ENCODE measurements around the gene PANK1. TPM values are rescaled to one million over a fixed set of nuclear protein-coding genes. Genes with fewer than 3 reads are reported as not detected.

Gene PANK1
- total RNA-seq, 4 donors from 2014 or later = 1.3 to 5.9 (median 4.2) TPM

DNA sequence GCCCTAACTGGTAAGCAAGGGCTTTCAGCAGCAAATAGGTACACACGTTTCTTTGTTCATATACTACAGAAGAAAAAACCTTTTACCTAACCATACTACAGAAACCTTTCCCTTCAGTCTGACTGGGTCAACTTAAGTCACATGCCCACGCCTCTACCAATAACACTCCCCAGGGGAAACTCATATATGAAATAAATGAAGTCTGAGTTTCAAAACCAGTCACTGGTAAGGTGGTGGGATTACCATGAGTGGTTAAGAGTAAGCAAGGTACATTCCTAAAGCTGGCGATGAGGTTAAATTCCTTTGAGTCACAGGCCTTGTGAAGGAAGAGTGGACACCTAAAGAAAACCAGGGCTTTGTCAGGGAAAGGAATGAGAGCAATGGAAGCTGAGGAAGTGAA, 34.9 kb upstream of the PANK1 start:
- TF ChIP-seq, protein P1, sequence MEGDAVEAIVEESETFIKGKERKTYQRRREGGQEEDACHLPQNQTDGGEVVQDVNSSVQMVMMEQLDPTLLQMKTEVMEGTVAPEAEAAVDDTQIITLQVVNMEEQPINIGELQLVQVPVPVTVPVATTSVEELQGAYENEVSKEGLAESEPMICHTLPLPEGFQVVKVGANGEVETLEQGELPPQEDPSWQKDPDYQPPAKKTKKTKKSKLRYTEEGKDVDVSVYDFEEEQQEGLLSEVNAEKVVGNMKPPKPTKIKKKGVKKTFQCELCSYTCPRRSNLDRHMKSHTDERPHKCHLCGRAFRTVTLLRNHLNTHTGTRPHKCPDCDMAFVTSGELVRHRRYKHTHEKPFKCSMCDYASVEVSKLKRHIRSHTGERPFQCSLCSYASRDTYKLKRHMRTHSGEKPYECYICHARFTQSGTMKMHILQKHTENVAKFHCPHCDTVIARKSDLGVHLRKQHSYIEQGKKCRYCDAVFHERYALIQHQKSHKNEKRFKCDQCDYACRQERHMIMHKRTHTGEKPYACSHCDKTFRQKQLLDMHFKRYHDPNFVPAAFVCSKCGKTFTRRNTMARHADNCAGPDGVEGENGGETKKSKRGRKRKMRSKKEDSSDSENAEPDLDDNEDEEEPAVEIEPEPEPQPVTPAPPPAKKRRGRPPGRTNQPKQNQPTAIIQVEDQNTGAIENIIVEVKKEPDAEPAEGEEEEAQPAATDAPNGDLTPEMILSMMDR (IDR thresholded peaks at IDR 0.05; ENCODE audit: low read depth) = no peak

DNA sequence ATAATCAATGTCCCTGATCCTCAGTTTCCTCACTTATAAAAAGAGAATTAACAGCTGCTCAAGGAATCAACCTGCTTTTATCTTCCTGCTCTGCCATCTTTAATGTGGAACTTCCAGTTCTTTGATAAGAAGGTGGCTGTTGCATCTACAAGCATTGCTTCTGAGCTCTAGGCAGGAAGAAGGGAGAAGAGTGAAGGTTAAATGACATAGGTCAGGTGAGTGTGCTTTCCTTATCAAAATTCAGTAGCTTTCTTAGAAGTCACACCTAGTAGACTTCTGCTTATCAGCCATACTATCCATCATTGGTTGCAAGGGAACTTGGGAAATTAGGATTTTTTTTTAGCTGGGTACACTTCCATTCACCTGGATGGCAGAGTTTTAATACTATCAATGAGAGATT, 32.3 kb upstream of the PANK1 start:
- TF ChIP-seq, protein P1 (IDR thresholded peaks at IDR 0.05; ENCODE audit: low read depth) = no peak

DNA sequence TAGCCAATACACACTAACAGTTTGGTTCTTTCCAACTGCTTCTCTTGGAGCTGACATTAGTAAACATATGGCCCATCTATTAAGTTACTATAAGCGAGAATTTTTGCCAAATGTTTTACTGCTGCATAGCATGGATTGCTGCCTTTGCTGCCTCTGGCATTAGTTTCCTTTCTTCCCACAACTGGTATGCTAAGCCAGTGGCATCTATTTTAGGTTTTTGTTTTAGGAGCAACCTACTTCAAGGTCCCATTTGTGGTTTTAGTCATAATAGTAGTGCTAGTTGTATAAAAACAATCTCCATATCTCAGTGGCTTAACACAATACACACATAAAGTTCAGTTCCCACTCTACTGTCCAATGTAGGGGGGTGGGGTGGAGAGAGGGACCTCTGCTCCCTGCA, 25.9 kb upstream of the PANK1 start:
- TF ChIP-seq, protein P1 (IDR thresholded peaks at IDR 0.05; ENCODE audit: low read depth) = no peak

DNA sequence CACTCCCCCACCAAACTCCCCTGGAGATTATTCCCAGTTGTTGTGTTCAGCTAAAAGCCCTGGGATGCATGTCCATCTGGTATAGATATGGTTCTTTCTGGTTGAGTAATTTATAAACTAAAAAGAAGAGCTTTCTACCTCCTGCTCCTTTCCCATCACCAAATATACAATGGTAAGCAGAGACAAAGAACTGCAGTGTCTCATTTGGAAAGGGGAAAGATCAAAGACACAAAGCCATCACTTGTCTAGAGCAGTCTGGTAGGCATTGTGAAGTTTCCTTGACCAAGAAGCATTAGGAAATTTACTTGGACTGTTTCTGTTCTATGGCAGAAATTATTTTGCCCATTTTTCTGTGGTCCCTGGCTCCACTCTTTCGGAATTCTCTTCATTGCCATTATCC, 24.9 kb upstream of the PANK1 start:
- TF ChIP-seq, protein P1 (IDR thresholded peaks at IDR 0.05; ENCODE audit: low read depth) = no peak

DNA sequence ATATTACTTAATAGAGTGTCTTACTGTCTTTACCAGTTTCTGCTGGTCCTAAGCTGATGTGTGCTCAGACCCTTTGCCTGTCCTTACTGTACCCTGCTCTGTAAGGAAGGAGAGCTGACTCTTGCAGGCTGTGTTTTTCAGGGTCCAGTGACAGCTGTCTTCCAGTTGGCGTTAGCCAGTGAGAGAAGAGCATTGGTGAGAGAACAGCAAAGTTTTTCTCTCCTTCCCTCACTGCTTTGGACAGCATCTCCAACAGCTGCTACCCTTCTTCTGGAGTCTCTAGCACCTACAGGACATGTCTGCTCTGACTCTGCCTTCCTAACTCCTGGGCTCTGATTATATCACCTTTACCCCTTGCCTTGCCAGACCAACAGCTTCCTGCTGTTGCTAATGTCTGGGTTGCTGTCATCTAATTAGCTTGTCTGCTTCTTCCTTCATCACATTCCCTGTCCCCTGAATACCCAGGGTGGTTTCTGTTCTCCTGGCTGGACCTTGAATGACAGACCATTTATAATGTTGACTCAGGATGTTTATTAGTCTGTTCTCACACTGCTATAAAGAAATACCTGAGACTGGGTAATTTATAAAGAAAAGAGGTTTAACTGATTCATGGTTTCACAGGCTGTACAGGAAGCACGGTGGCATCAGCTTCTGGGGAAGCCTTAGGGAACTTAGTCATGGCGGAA, 23.5 kb upstream of the PANK1 start:
- TF ChIP-seq, protein P1 (IDR thresholded peaks at IDR 0.05; ENCODE audit: low read depth) = no peak

DNA sequence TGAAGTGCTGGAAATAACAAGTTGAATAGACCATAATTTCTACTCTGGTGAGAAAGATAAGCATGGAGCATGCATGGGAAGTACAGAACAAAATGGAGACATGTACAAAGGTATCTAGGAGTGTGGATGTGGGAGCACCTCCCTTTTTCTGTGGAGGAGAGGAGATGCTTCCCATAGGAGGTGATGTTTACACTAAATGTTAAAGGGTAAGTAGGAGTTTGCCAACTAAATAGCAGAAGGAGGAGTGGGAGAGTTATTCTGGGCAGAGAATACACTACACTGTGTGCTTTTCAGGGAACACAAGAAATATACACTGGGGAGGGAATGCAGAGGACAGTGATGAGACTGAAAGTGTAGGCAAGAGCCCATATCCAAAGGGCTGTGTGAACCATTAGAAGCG, 21.1 kb upstream of the PANK1 start:
- TF ChIP-seq, protein P1 (IDR thresholded peaks at IDR 0.05; ENCODE audit: low read depth) = no peak

DNA sequence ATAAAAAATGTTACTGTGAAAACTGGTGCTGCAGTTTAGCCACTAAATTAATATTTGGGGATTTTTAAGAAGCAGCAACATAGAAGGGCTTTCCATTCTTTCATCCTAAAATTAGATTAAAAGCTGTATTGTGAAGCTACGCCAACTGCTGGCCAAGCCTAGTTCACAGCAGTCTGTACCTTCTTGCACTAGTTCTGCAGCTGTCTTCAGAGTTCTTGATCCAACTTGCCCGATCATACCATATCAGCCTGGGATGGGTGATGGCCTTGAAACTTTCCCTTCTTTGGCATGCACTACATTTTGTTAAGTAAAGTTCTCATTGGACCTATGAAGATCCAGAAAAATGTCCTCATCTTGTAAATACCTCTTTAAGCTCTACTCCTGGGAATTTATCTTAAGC, 20.3 kb upstream of the PANK1 start:
- TF ChIP-seq, protein P1 (IDR thresholded peaks at IDR 0.05; ENCODE audit: low read depth) = no peak

All from subcutaneous adipose tissue (tissue), 4 donors.